Measurements from ENCODE around the gene UTP25.

The UTP25 gene

GRCh38 chr1:209808059-209808581 lies 19.7 kb upstream of the UTP25 start:
- Histone ChIP-seq H3K9ac (ENCODE audit: low read length) (no peak overlapping the region), H3K27ac (ENCODE audit: low read length) (no peak overlapping the region), H3K4me1 (ENCODE audit: low read length) (no peaks in the 10 kb centered on the region), H3K4me3 (ENCODE audit: low read length) (no peak overlapping the region), H4K20me1 (ENCODE audit: insufficient read depth, low read length) (no peaks in the 10 kb centered on the region), H3K27me3 (ENCODE audit: low read depth, low read length) (no peaks in the 10 kb centered on the region), H3K79me2 (ENCODE audit: low read length) (no peaks in the 10 kb centered on the region), H3K36me3 (replicated peaks; ENCODE audit: low read depth, low read length) (no peaks in the 10 kb centered on the region), H3K9me3 (ENCODE audit: insufficient read depth, low read length) (no peaks in the 10 kb centered on the region), H3K4me2 (ENCODE audit: low read length) (no peak overlapping the region), H2AFZ (ENCODE audit: low read depth, low read length) (no peak overlapping the region)
- TF ChIP-seq CTCF (IDR thresholded peaks at IDR 0.05; ENCODE audit: low read depth, low read length): no peak

- Histone ChIP-seq H2AFZ (ENCODE audit: low read depth, low read length) (no peak overlapping the region), H3K4me2 (ENCODE audit: low read length) (no peak overlapping the region), H3K9ac (ENCODE audit: low read length) (no peak overlapping the region), H3K9me3 (ENCODE audit: insufficient read depth, low read length) (no peaks in the 10 kb centered on the region), H3K36me3 (replicated peaks; ENCODE audit: low read depth, low read length) (no peaks in the 10 kb centered on the region), H3K4me3 (ENCODE audit: low read length) (no peak overlapping the region), H3K27ac (ENCODE audit: low read length) (no peak overlapping the region), H3K79me2 (ENCODE audit: low read length) (no peaks in the 10 kb centered on the region), H3K4me1 (ENCODE audit: low read length) (no peaks in the 10 kb centered on the region), H4K20me1 (ENCODE audit: insufficient read depth, low read length) (no peaks in the 10 kb centered on the region), H3K27me3 (ENCODE audit: low read depth, low read length) (no peaks in the 10 kb centered on the region)
- TF ChIP-seq EZH2phosphoT487 (IDR thresholded peaks at IDR 0.05; ENCODE audit: low read depth): no peak
- no peak for TF ChIP-seq CTCF (IDR thresholded peaks at IDR 0.05; ENCODE audit: low read depth, low read length)
Measured at GRCh38 chr1:209809611-209810010, 18.2 kb upstream of the UTP25 start.

GRCh38 chr1:209810783-209811182 lies 17.0 kb upstream of the UTP25 start:
- TF ChIP-seq EZH2phosphoT487 (IDR thresholded peaks at IDR 0.05; ENCODE audit: low read depth): no peak
- no peak for TF ChIP-seq CTCF (IDR thresholded peaks at IDR 0.05; ENCODE audit: low read depth, low read length)
- no peak overlapping the region for H3K4me2 ChIP-seq (ENCODE audit: low read length)
- no peaks in the 10 kb centered on the region for H3K36me3 ChIP-seq (replicated peaks; ENCODE audit: low read depth, low read length)
- H3K4me1 ChIP-seq (ENCODE audit: low read length): no peaks in the 10 kb centered on the region
- H3K79me2 ChIP-seq (ENCODE audit: low read length): no peaks in the 10 kb centered on the region
- H3K9me3 ChIP-seq (ENCODE audit: insufficient read depth, low read length): no peaks in the 10 kb centered on the region
- H3K9ac ChIP-seq (ENCODE audit: low read length): no peak overlapping the region
- no peaks in the 10 kb centered on the region for H3K27me3 ChIP-seq (ENCODE audit: low read depth, low read length)
- no peak overlapping the region for H2AFZ ChIP-seq (ENCODE audit: low read depth, low read length)
- H3K27ac ChIP-seq (ENCODE audit: low read length): no peak overlapping the region
- H3K4me3 ChIP-seq (ENCODE audit: low read length): no peak overlapping the region
- H4K20me1 ChIP-seq (ENCODE audit: insufficient read depth, low read length): no peaks in the 10 kb centered on the region

- H3K36me3 ChIP-seq (replicated peaks; ENCODE audit: low read depth, low read length): no peaks in the 10 kb centered on the region
- H4K20me1 ChIP-seq (ENCODE audit: insufficient read depth, low read length): no peaks in the 10 kb centered on the region
- H3K79me2 ChIP-seq (ENCODE audit: low read length): no peaks in the 10 kb centered on the region
- peaks cover 3% of the 10 kb centered on the region; the same call in 1 of the 2 replicates for H3K27me3 ChIP-seq (ENCODE audit: low read depth, low read length)
- no peak overlapping the region for H3K4me2 ChIP-seq (ENCODE audit: low read length)
- no peak overlapping the region for H3K4me3 ChIP-seq (ENCODE audit: low read length)
- H3K27ac ChIP-seq (ENCODE audit: low read length): no peak overlapping the region
- TF ChIP-seq EZH2phosphoT487 (IDR thresholded peaks at IDR 0.05; ENCODE audit: low read depth) (no peak), CTCF (IDR thresholded peaks at IDR 0.05; ENCODE audit: low read depth, low read length) (no peak)
- H2AFZ ChIP-seq (ENCODE audit: low read depth, low read length): no peak overlapping the region
- no peaks in the 10 kb centered on the region for H3K9me3 ChIP-seq (ENCODE audit: insufficient read depth, low read length)
- no peaks in the 10 kb centered on the region for H3K4me1 ChIP-seq (ENCODE audit: low read length)
- H3K9ac ChIP-seq (ENCODE audit: low read length): no peak overlapping the region
Measured at GRCh38 chr1:209813902-209814301, 13.9 kb upstream of the UTP25 start.
